CD4-positive, alpha-beta T cell treated with Interleukin-10 for 1 hour (primary cell): Measurements from ENCODE around the gene TPK1.
A peak's percentile ranks its signal among the peaks of the same experiment; 100 is the strongest.
"Not testable (repeated sequence)": the region's sequence is repeated elsewhere in the genome, so short reads cannot be mapped to it uniquely, and the experiment has no call there.

Source experiments
- DNase-seq: peaks from one replicate; pipeline ENCODE4 v3.0.0-alpha.2; 2020

TPK1 gene

GRCh38 chr7:144459635-144460034 is 376.2 kb downstream of the TPK1 start:
- DNase-seq, result no peak

GRCh38 chr7:144455040-144455404 is 380.8 kb downstream of the TPK1 start:
- DNase-seq, result no peak

- no peak for DNase-seq
Measured at GRCh38 chr7:144454256-144455039, 381.4 kb downstream of the TPK1 start.

DNA sequence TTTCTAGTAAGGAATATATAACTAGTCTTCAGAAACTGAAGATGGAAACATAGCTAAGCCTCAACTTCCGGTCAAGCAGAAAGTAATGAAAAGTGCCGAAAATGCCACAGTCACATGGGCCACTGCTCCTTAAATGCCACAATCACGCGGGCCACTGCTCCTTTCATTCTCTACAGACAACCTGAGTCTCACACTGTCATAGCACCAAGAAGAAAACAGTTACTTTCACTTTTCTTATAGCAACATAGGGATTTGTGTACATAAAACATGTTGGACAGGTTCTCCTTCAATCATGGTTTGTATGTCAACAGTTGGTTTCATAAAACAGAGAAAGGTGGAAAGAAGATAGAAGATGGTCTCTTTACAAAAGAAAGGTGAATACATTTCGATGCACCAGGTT is 383.8 kb downstream of the TPK1 start:
- no peak for DNase-seq

DNA sequence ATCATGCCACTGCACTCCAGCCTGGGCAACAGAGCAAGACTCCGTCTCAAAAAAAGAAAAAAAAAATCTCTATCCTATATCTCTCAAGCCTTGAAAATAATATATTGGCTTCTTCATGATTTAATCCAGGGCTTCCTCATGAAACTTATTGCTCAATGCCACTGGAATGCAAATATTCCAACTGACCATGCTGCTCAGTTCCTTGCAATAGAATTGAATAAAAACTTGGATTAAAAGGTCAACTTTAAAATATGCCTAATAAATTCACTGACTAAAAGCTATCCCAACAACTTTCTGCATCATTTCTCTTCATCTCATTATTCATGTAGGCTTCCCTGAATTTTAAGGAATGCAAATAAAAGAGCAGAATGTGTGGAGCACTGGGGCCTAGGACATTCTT is 390.3 kb downstream of the TPK1 start:
- DNase-seq, result no peak

- no peak for DNase-seq
Measured at GRCh38 chr7:144439717-144440205, 396.1 kb downstream of the TPK1 start.

DNA sequence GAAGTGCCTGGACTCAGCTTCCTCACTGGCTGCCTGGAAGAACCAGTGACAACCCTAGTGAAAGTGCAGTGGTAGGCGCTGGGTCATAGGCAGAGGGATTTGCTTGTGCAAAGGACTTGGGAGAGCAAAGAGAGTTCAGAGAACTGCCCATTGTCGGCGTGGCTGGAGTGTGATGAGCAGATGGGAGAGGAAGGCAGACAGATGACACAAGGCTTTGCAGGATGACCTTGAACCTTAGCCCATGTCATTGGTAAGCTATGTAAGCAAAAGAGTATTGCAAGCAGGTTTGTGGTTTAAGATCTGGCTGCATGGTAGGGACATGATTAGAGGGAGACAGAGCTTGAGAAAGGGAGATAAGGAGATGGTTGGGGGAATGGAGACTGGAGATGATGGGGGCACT is 397.1 kb downstream of the TPK1 start:
- DNase-seq, result no peak

GRCh38 chr7:144437370-144438191 is 398.3 kb downstream of the TPK1 start:
- DNase-seq, result peak; percentile 49

- no peak for DNase-seq
Measured at GRCh38 chr7:144436500-144436899, 399.4 kb downstream of the TPK1 start.

DNA sequence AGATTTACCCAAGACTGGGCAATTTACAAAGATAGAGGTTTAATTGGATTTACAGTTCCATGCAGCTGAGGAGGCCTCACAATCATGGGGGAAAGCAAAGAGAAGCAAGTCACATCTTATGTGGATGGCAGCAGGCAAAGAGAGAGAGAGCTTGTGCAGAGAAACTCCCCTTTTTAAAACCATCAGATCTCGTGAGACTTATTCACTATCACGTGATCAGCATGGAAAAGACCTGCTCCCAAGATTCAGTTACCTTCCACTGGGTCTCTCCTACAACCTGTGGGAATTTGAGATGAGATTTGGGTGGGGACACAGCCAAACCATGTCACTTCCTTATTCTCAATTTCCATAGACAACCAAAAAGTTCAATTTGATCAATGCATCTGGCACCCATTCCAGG is 407.4 kb downstream of the TPK1 start:
- no peak for DNase-seq

DNA sequence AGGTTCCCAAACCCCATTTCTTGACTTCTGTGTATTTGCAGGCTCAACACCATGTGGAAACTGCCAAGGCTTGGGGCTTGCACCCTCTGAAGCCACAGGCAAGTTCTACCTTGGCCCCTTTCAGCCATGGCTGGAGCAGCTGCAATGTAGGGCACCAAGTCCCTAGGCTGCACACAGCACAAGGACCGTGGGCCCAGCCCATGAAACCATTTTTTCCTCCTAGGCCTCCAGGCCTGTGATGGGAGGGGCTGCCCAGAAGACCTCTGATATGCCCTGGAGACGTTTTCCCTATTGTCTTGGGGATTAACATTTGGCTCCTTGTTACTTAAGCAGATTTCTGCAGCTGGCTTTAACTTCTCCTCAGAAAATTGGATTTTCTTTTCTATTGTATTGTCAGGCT is 408.3 kb downstream of the TPK1 start:
- DNase-seq, result not testable (repeated sequence)

DNA sequence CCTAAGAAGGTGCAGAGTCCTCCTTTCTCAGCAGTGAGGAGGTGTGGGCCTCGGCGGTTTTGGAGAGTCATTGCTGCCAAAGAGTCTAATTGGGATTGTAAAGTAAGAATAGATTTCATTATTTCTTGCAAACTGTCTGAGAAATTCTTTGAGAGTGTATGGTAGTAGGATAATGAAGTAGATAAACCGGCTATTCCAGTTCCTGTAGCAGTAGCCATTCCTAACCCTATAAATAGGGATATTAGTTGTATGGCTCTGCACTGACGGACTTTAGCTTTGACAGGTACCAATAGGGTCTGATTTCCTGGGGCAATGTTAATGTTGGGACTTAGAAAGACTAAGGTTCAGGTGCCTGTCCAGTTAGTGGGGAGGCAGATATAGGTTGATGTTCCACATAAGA is 416.9 kb downstream of the TPK1 start:
- DNase-seq, result not testable (repeated sequence)

DNA sequence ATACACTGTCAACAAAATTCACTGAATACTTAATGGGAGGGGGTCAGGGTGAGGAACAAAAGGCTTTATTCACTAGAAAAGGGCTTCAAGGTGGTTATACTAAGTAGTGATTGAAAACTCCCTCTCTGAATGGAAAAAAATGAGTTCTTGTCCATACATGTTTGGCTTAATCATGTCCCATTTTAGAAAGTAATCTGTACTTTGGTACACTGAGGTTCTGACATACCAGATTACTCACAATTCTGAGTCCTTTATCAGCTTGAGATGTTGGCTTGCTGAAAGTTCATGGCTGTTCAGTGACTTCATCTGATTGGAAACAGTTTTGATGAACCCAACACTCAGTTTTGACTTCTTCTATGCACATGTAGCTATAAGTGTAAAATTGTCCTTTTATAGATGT is 419.5 kb downstream of the TPK1 start:
- DNase-seq, result no peak

GRCh38 chr7:144415858-144416257 is 420.0 kb downstream of the TPK1 start:
- no peak for DNase-seq

GRCh38 chr7:144414815-144415214 is 421.0 kb downstream of the TPK1 start:
- no peak for DNase-seq

DNA sequence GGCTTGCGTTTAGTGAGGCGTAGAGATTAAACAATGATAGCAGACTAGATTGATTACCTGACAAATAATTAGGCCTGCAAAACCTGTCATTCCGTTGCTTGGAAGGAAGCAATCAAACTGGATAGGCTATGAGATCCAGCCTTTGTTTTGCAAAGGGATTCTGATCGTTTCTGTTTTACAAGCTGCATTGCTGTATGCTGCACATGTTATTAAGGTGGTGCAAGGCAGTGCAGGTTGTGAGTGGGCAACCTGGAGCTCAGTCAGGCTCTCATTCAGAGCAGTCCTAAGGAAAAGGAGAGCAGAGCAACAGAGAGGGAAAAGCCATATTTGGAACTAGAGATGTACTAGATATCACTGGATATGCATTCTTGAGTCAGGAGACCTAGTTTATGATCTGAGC is 425.4 kb downstream of the TPK1 start:
- no peak for DNase-seq

- DNase-seq, result no peak
Measured at GRCh38 chr7:144408121-144408520, 427.7 kb downstream of the TPK1 start.

GRCh38 chr7:144407266-144407931 is 428.5 kb downstream of the TPK1 start:
- DNase-seq, result no peak

- no peak for DNase-seq
Measured at GRCh38 chr7:144404946-144405345, 430.9 kb downstream of the TPK1 start.

DNA sequence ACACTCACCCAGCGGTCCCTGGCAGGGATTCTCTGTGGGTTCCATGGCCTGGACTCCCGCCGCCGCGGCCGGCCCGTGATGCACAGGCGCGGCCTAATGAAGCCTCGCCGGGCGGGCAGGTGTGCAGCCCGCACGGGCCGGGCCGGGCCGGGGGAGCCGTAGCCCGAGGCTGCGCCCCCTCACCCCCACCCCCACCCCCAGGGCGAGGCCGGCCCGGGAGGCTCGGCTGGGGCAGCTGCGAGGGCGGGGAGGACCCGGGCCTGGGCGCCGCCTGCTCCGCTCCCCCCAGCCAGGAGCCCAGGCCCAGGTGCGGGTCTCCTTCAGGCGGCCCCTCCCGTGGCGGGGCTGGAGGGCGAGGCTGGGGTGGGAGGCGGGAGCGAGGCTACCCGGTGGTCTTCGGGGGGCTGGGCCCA is 432.2 kb downstream of the TPK1 start, which contains the start of gene NOBOX:
Gene NOBOX, minus strand, starts transcription at position 45 of the 413 bp plus-strand sequence.
- DNase-seq, result no peak

DNA sequence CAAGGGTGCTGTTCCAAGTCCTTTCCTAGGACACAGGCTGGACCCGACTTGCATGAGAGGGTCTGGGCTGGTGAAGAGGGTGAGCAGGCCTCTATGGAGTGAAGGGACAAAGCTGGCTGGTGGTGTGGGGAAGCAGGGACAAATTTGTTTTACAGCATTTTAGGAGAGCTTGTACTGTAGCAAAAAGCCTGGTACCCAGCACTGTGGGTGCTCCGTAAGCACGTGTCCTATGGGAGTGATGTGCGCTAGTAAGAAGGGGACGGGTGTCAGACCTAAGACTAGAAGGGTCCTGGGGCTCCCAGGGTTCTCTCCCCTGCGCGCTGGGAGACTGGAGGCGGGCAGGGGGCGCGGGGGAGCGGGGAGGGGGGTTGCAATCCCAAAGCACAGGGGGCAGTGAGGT is 432.8 kb downstream of the TPK1 start:
- DNase-seq, result no peak
